ENCODE measurements around the gene FUCA1.

The FUCA1 gene

GRCh38 chr1:23878668-23879067, 10.6 kb upstream of the FUCA1 start:
- no peaks in the 10 kb centered on the region for H3K4me1 ChIP-seq (ENCODE audit: insufficient read depth, low read length, poor library complexity, severe bottlenecking)
- no peak overlapping the region for H3K4me2 ChIP-seq (ENCODE audit: low read depth, low read length, poor library complexity, severe bottlenecking)
- H2AFZ ChIP-seq (ENCODE audit: low read length), result no peak overlapping the region
- H3K9me3 ChIP-seq (ENCODE audit: insufficient read depth, low read depth, low read length), result peaks cover 16% of the 10 kb centered on the region; the same call in 1 of the 2 replicates
- H3K4me3 ChIP-seq (ENCODE audit: low read length, poor library complexity, severe bottlenecking), result no peak overlapping the region
- no peaks in the 10 kb centered on the region for H3F3A ChIP-seq (ENCODE audit: low read depth)
- H3K27me3 ChIP-seq (ENCODE audit: insufficient read depth, low read length, poor library complexity, severe bottlenecking), result no peaks in the 10 kb centered on the region
- no peaks in the 10 kb centered on the region; the same call in 1 of the 2 replicates for H3K36me3 ChIP-seq (ENCODE audit: insufficient read depth, low read length)
- H3K79me2 ChIP-seq (ENCODE audit: insufficient read depth, low read length), result no peaks in the 10 kb centered on the region
- no peaks in the 10 kb centered on the region for H3K9me2 ChIP-seq (replicated peaks; ENCODE audit: low read depth, low read length)
- no peak overlapping the region for H3K9ac ChIP-seq (ENCODE audit: low read depth, low read length, poor library complexity, severe bottlenecking)
- no peak for TF ChIP-seq CTCF (conservative IDR thresholded peaks at IDR 0.05; ENCODE audit: low read length)
- no peak for TF ChIP-seq EZH2phosphoT487 (IDR thresholded peaks at IDR 0.05; ENCODE audit: borderline replicate concordance)
- no peaks in the 10 kb centered on the region for H4K20me1 ChIP-seq (ENCODE audit: insufficient read depth, low read length, poor library complexity, severe bottlenecking)

GRCh38 chr1:23875382-23875781, 7.3 kb upstream of the FUCA1 start:
- no peaks in the 10 kb centered on the region for H3K9me2 ChIP-seq (replicated peaks; ENCODE audit: low read depth, low read length)
- no peak overlapping the region for H3K4me2 ChIP-seq (ENCODE audit: low read depth, low read length, poor library complexity, severe bottlenecking)
- no peak overlapping the region for H3K9ac ChIP-seq (ENCODE audit: low read depth, low read length, poor library complexity, severe bottlenecking)
- H3K79me2 ChIP-seq (ENCODE audit: insufficient read depth, low read length), result no peaks in the 10 kb centered on the region
- H2AFZ ChIP-seq (ENCODE audit: low read length), result no peak overlapping the region
- no peaks in the 10 kb centered on the region for H3K4me1 ChIP-seq (ENCODE audit: insufficient read depth, low read length, poor library complexity, severe bottlenecking)
- no peak overlapping the region for H3K4me3 ChIP-seq (ENCODE audit: low read length, poor library complexity, severe bottlenecking)
- no peaks in the 10 kb centered on the region; the same call in 1 of the 2 replicates for H3K36me3 ChIP-seq (ENCODE audit: insufficient read depth, low read length)
- no peaks in the 10 kb centered on the region for H3F3A ChIP-seq (ENCODE audit: low read depth)
- H3K27me3 ChIP-seq (ENCODE audit: insufficient read depth, low read length, poor library complexity, severe bottlenecking), result no peaks in the 10 kb centered on the region
- TF ChIP-seq EZH2phosphoT487 (IDR thresholded peaks at IDR 0.05; ENCODE audit: borderline replicate concordance) (no peak), CTCF (conservative IDR thresholded peaks at IDR 0.05; ENCODE audit: low read length) (no peak)
- H4K20me1 ChIP-seq (ENCODE audit: insufficient read depth, low read length, poor library complexity, severe bottlenecking), result no peaks in the 10 kb centered on the region
- peaks cover 16% of the 10 kb centered on the region; the same call in 1 of the 2 replicates for H3K9me3 ChIP-seq (ENCODE audit: insufficient read depth, low read depth, low read length)

- H4K20me1 ChIP-seq (ENCODE audit: insufficient read depth, low read length, poor library complexity, severe bottlenecking), result no peaks in the 10 kb centered on the region
- peaks cover 4% of the 10 kb centered on the region for H3K27me3 ChIP-seq (ENCODE audit: insufficient read depth, low read length, poor library complexity, severe bottlenecking)
- H3K4me2 ChIP-seq (ENCODE audit: low read depth, low read length, poor library complexity, severe bottlenecking), result no peak overlapping the region
- no peak overlapping the region for H3K4me3 ChIP-seq (ENCODE audit: low read length, poor library complexity, severe bottlenecking)
- no peak overlapping the region for H2AFZ ChIP-seq (ENCODE audit: low read length)
- no peaks in the 10 kb centered on the region for H3F3A ChIP-seq (ENCODE audit: low read depth)
- H3K79me2 ChIP-seq (ENCODE audit: insufficient read depth, low read length), result no peaks in the 10 kb centered on the region
- TF ChIP-seq CTCF (conservative IDR thresholded peaks at IDR 0.05; ENCODE audit: low read length) (no peak), EZH2phosphoT487 (IDR thresholded peaks at IDR 0.05; ENCODE audit: borderline replicate concordance) (no peak)
- H3K9me3 ChIP-seq (ENCODE audit: insufficient read depth, low read depth, low read length), result no peaks in the 10 kb centered on the region
- H3K36me3 ChIP-seq (ENCODE audit: insufficient read depth, low read length), result no peaks in the 10 kb centered on the region; the same call in 1 of the 2 replicates
- no peak overlapping the region for H3K9ac ChIP-seq (ENCODE audit: low read depth, low read length, poor library complexity, severe bottlenecking)
- peaks cover 12% of the 10 kb centered on the region for H3K4me1 ChIP-seq (ENCODE audit: insufficient read depth, low read length, poor library complexity, severe bottlenecking)
- no peaks in the 10 kb centered on the region for H3K9me2 ChIP-seq (replicated peaks; ENCODE audit: low read depth, low read length)
Observed at GRCh38 chr1:23872421-23872820, 4.3 kb upstream of the FUCA1 start.

All from Loucy (cell line).